ENCODE results near the gene THOC6. TPM values are rescaled to one million over a fixed set of nuclear protein-coding genes. Genes with fewer than 3 reads are reported as not detected.
"Not testable (repeated sequence)": the region's sequence is repeated elsewhere in the genome, so short reads cannot be mapped to it uniquely, and the experiment has no call there.

Gene THOC6
- total RNA-seq, 8 experiments from 2014 or later: 6.8 to 32.1 (median 14.0) TPM

DNA sequence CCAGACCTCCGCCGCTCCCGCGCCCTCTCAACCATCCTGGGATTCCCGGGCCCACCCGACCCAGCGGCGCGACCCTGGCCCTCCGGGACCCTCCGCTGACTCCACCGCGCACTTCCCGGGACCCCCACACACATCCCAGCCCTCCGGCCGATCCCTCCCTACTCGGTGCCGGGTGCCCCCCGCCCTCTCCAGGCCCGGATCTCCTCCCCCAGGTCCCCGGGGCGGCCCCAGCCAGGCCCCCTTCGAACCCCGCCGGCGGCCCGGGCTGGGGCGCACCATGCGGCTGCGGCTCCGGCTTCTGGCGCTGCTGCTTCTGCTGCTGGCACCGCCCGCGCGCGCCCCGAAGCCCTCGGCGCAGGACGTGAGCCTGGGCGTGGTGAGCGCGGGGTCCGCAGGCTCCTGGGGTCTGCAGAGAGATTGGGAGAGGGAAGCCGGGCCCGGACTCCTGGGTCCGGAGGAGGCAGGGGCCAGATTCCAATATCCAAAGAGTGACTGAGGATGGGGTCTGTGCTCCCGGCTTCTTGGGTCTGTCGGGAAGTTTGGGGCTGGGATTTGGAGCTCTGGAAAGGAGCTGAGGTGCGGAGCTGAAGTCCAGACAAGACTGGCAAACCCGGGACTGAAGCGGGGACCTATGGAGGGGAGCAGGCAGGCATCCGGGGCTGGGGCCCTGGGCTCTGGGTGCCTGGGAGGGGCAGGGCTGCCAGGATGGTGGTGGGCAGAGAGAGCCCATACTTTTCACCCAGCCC is 23.0 kb downstream of the THOC6 start:
- WGBS, 10 experiments: 4% methylated on average over 5 of the region's 54 CpGs; no CpG with 5 or more reads in 9 of the 10 experiments
- H3K4me3 ChIP-seq: peak overlapping the region in 1 of 5 donors; percentile 36
- in situ Hi-C loops (cut with MboI; ENCODE audit: low pct_unique_long_range_greater_than_20kb in 2 of 9, low sequenced_read_pairs in 9 of 9, unreplicated experiment in 9 of 9): loop anchor here in 1 of 9 experiments (25.0 kb wide), 1 partner anchor 90 kb away; the partner anchor contains the start of gene ZNF213
- H3K27ac ChIP-seq: no peak overlapping the region
- peaks cover 8 to 9% of the 10 kb centered on the region in 2 donors for H3K4me1 ChIP-seq (replicated peaks in 1 of 2)
- peak in 6 of 8 experiments; percentile 5 to 15 (median 12) for ATAC-seq (replicated peaks in 6 of 8)

- no peak overlapping the region for H3K4me3 ChIP-seq
- no peak overlapping the region for H3K27ac ChIP-seq
- no peak for ATAC-seq (replicated peaks in 6 of 8)
- peaks cover 8 to 9% of the 10 kb centered on the region in 2 donors for H3K4me1 ChIP-seq (replicated peaks in 1 of 2)
- WGBS, 10 experiments: 0 to 34% (median 20%) methylated on average over 1 to 3 of the region's 13 CpGs; no CpG with 5 or more reads in 7 of the 10 experiments
- in situ Hi-C loops (cut with MboI; ENCODE audit: low pct_unique_long_range_greater_than_20kb in 2 of 9, low sequenced_read_pairs in 9 of 9, unreplicated experiment in 9 of 9): loop anchor here in 1 of 9 experiments (25.0 kb wide), 1 partner anchor 90 kb away; the partner anchor contains the start of gene ZNF213
These were observed 23.5 kb downstream of the THOC6 start for GRCh38 chr16:3047387-3047720.

DNA sequence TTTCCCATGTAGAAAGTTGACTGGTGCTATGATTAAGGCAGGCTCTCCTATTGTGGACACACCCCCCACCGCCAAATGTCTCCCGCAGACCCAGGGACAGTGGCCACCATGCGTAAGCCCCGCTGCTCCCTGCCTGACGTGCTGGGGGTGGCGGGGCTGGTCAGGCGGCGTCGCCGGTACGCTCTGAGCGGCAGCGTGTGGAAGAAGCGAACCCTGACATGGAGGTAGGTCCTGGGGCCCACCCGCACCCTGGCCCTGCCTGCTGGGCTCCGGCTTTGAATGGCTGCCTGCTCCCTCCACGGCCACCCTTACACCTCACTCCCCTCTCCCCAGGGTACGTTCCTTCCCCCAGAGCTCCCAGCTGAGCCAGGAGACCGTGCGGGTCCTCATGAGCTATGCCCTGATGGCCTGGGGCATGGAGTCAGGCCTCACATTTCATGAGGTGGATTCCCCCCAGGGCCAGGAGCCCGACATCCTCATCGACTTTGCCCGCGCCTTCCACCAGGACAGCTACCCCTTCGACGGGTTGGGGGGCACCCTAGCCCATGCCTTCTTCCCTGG is 26.2 kb downstream of the THOC6 start:
- peaks cover 8 to 9% of the 10 kb centered on the region in 2 donors for H3K4me1 ChIP-seq (replicated peaks in 1 of 2)
- WGBS, 10 experiments: 78 to 96% (median 88%) methylated on average over 4 to 16 of the region's 26 CpGs; no CpG with 5 or more reads in 6 of the 10 experiments
- no peak for ATAC-seq (replicated peaks in 6 of 8)
- H3K27ac ChIP-seq: no peak overlapping the region
- no peak overlapping the region for H3K4me3 ChIP-seq
- in situ Hi-C loops (cut with MboI; ENCODE audit: low pct_unique_long_range_greater_than_20kb in 2 of 9, low sequenced_read_pairs in 9 of 9, unreplicated experiment in 9 of 9): loop anchor here in 1 of 9 experiments (25.0 kb wide), 1 partner anchor 87 kb away; the partner anchor contains the start of gene ZNF213

GRCh38 chr16:3050487-3050886 is 26.7 kb downstream of the THOC6 start:
- H3K4me1 ChIP-seq (replicated peaks in 1 of 2): peaks cover 7 to 8% of the 10 kb centered on the region in 2 donors
- no peak overlapping the region for H3K4me3 ChIP-seq
- in situ Hi-C loops (cut with MboI; ENCODE audit: low pct_unique_long_range_greater_than_20kb in 2 of 9, low sequenced_read_pairs in 9 of 9, unreplicated experiment in 9 of 9): no loop called here
- H3K27ac ChIP-seq: no peak overlapping the region
- 60 to 100% (median 85%) methylated on average over 1 to 5 of the region's 5 CpGs; no CpG with 5 or more reads in 5 of the 10 experiments for WGBS, 10 experiments
- no peak for ATAC-seq (replicated peaks in 6 of 8)

- Histone ChIP-seq H3K4me3 (no peak overlapping the region), H3K4me1 (replicated peaks in 1 of 2) (peaks cover 3 to 8% of the 10 kb centered on the region in 2 donors), H3K27ac (no peak overlapping the region)
- ATAC-seq (replicated peaks in 6 of 8): no peak
- WGBS, 10 experiments: 50 to 88% (median 83%) methylated on average over 4 of the region's 4 CpGs; no CpG with 5 or more reads in 7 of the 10 experiments
- in situ Hi-C loops (cut with MboI; ENCODE audit: low pct_unique_long_range_greater_than_20kb in 2 of 9, low sequenced_read_pairs in 9 of 9, unreplicated experiment in 9 of 9): no loop called here
These were observed 27.2 kb downstream of the THOC6 start for GRCh38 chr16:3051009-3051408.

- in situ Hi-C loops (cut with MboI; ENCODE audit: low pct_unique_long_range_greater_than_20kb in 2 of 9, low sequenced_read_pairs in 9 of 9, unreplicated experiment in 9 of 9): no loop called here
- no peak for ATAC-seq (replicated peaks in 6 of 8)
- Histone ChIP-seq H3K4me3 (no peak overlapping the region), H3K27ac (no peak overlapping the region), H3K4me1 (replicated peaks in 1 of 2) (peaks cover 0 to 4% of the 10 kb centered on the region in 2 donors)
- WGBS, 10 experiments: 69 to 87% (median 76%) methylated on average over 2 to 5 of the region's 9 CpGs; no CpG with 5 or more reads in 6 of the 10 experiments
These were observed 27.7 kb downstream of the THOC6 start for GRCh38 chr16:3051494-3051893.

DNA sequence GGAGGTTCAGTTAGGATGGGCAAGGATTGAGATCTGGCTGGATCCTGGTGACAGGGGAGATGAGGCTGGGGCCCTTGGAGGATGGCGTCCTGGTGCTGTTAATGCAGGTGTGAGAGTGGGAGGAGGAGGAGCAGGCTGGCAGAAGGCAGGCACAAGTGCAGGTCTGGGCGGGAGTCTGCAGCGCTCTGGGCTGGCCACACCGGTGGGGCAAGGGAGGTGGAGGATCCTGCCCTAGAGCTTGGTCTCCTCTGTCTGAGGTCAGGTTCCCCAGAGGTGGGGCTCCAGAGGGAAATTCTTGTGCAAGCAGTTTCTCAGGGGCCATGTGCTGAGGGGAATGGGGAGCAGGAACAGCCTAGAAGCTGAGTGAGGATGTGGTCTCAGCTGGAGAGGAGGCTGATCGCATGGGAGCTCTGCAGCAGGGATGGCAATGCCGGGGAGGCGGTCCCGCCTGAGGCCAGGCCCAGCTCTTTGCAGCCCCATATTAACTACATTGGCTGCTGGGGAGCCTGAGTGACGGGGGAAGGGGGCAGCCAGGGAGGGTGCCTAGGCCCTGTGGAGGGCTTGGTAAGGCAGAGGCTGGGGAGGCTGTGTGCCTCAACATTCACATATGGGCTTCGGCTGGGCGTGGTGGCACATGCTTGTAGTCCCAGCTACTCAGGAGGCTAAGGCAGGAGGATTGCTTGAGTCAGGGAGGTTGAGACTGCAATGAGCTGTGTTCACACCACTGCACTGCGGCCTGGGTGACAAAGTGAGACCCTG is 28.9 kb downstream of the THOC6 start:
- in situ Hi-C loops (cut with MboI; ENCODE audit: low pct_unique_long_range_greater_than_20kb in 2 of 9, low sequenced_read_pairs in 9 of 9, unreplicated experiment in 9 of 9): not testable (repeated sequence)
- peak in 3 of 8 experiments; percentile 14 to 45 (median 27) for ATAC-seq (replicated peaks in 6 of 8)

DNA sequence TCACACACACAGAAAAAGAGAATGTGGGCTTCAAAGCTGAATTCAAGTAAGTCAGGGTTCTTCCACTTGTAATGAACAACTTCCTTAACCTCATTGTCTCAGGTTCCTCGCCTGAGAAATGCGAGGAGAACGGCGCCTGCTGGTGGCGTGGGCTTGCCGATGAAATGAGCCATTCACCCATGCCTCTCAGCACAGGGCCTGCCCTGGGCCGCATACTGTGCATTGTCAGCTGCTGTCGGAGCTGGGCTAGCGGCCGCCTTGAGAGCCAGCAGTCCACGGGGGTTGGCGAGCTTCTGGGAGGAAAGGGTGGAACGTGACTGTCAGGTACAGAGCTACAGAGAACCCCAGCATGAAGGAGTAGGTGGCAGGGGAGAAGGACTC is 29.5 kb downstream of the THOC6 start:
- H3K27ac ChIP-seq; H3K4me1 ChIP-seq (replicated peaks in 1 of 2); ATAC-seq (replicated peaks in 6 of 8); H3K4me3 ChIP-seq; in situ Hi-C loops (cut with MboI; ENCODE audit: low pct_unique_long_range_greater_than_20kb in 2 of 9, low sequenced_read_pairs in 9 of 9, unreplicated experiment in 9 of 9): not testable (repeated sequence)
- no CpG with 5 or more reads among the region's 13 CpGs for WGBS, 10 experiments

More for the DNA sequence above, 28.9 kb downstream of the THOC6 start:
- not testable (repeated sequence) for H3K4me1 ChIP-seq (replicated peaks in 1 of 2); H3K27ac ChIP-seq; H3K4me3 ChIP-seq
- no CpG with 5 or more reads among the region's 12 CpGs for WGBS, 10 experiments

DNA sequence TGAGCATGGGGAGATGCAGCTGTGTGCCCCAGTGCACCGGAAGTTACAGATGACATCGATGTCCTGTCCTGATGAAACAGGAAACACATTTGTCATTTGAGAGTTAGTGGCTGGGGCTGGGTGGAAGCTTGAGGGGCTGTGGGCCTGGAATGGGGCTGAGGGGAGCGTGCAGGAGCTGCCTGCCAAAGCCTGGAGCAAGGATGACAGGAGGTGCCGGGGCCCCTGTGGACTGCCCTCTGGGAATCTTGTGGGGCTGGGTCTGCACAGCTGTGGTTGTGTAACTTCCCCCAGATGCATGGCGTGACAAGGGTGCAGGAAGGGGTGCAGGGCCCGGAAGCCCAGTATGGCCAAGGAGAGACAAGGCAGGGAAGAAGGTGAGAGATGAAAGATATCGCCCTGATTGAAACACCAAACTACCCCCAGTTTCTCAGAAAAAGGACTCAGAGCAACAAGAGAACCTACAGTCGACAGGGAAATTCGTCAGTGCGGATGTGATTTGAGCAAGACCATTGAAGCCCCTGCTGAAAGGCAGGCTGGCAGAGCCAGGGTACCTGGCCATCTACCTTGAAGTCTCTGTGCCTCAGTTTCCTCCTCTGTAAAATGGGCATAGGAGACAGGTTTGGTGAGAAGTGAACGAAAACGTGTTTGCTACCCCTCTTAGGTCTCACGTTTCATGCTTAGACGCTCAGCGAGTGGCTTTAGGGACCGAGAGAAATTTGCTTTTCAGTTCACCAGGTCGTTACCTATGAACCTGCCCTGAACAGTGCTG is 31.3 kb downstream of the THOC6 start:
- H3K4me1 ChIP-seq (replicated peaks in 1 of 2): peaks cover 3 to 9% of the 10 kb centered on the region in 2 donors
- H3K27ac ChIP-seq: no peak overlapping the region
- 68 to 92% (median 75%) methylated on average over 2 to 12 of the region's 17 CpGs; no CpG with 5 or more reads in 5 of the 10 experiments for WGBS, 10 experiments
- in situ Hi-C loops (cut with MboI; ENCODE audit: low pct_unique_long_range_greater_than_20kb in 2 of 9, low sequenced_read_pairs in 9 of 9, unreplicated experiment in 9 of 9): no loop called here
- H3K4me3 ChIP-seq: no peak overlapping the region
- ATAC-seq (replicated peaks in 6 of 8): no peak

DNA sequence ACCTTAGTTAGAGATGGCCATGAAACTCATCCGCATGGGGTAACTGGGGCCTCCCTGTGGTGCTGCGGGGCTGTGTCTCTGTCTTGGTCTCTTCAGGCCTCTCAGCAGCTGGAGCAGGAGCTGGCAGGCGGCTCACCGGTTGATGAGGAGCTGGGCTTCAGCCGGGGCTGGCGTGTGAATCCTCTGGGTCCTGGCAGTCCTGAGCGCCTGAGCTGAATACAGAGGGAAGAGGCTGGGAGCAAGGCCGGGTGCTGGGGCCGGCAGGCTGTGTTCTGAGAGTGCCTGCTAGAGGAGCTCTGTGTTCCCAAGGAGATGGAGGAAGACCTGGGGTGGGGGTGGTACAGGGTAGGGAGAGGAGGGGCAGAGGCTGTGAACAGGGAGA is 31.9 kb downstream of the THOC6 start:
- 40 to 67% (median 43%) methylated on average over 2 to 4 of the region's 9 CpGs; no CpG with 5 or more reads in 6 of the 10 experiments for WGBS, 10 experiments
- in situ Hi-C loops (cut with MboI; ENCODE audit: low pct_unique_long_range_greater_than_20kb in 2 of 9, low sequenced_read_pairs in 9 of 9, unreplicated experiment in 9 of 9); ATAC-seq (replicated peaks in 6 of 8); H3K4me1 ChIP-seq (replicated peaks in 1 of 2); H3K27ac ChIP-seq; H3K4me3 ChIP-seq: not testable (repeated sequence)

GRCh38 chr16:3056336-3057180 is 32.7 kb downstream of the THOC6 start:
- Histone ChIP-seq H3K27ac (no peak overlapping the region), H3K4me3 (no peak overlapping the region), H3K4me1 (replicated peaks in 1 of 2) (peaks cover 3 to 9% of the 10 kb centered on the region in 2 donors)
- in situ Hi-C loops (cut with MboI; ENCODE audit: low pct_unique_long_range_greater_than_20kb in 2 of 9, low sequenced_read_pairs in 9 of 9, unreplicated experiment in 9 of 9): no loop called here
- 50 to 100% (median 80%) methylated on average over 1 to 6 of the region's 19 CpGs; no CpG with 5 or more reads in 1 of the 10 experiments for WGBS, 10 experiments
- no peak for ATAC-seq (replicated peaks in 6 of 8)
